HCT116 (cell line): ENCODE measurements around the gene SNX3. TPM values are rescaled to one million over a fixed set of nuclear protein-coding genes. Genes with fewer than 3 reads are reported as not detected.

Source experiments
- ATAC-seq: fragments of 200-7000 bp; cut with Tn5 transposase; 2 replicates; pipeline ENCODE4 v1.9.1; 2020; ENCODE audit warnings: mild to moderate bottlenecking, moderate library complexity
- BruUV-seq: library from RNA; stranded (reverse); fragments of 400-500 nt; replicated peaks from 2 replicates; lab custom pipeline; 2021; lab: Mats Ljungman, UMichigan
- CTCF ChIA-PET: fragments of 300-600 bp; sonication (Branson Sonifier 250); formaldehyde crosslinking; loops from one replicate; lab custom pipeline; 2021; ENCODE audit warnings: antibody characterized with exemption; lab: Charles Lee
- POLR2A ChIA-PET: fragments of 300-600, 350-600 bp; sonication (Branson Sonifier 250); formaldehyde crosslinking; loops from one replicate; lab custom pipeline; 2021; ENCODE audit warnings: antibody characterized with exemption; lab: Charles Lee
- RAD21 ChIA-PET, 2 experiments: fragments of 300-600 bp; sonication (Branson Sonifier 250); formaldehyde crosslinking; loops; one replicate each; lab custom pipeline; 2023; ENCODE audit warnings: low total read pairs in 2 of 2; ENCODE audit not compliant: uncharacterized antibody in 2 of 2, unreplicated experiment in 2 of 2, low non-redundant PET in 1 of 2; lab: Charles Lee
- DNase-seq: peaks from one replicate; pipeline ENCODE4 v3.0.0-alpha.2; 2010; ENCODE audit warnings: low read depth, low spot score
- H2AFZ ChIP-seq: fragments of 200-600 bp; shearing (Covaris generic), sonication (generic); 2 replicates; pipeline ENCODE4 v1.6.1; 2017; ENCODE audit warnings: low read depth, mixed run types, mixed read lengths, antibody characterized with exemption, low read length; ENCODE audit not compliant: poor library complexity, severe bottlenecking
- H3K27ac ChIP-seq: 2 replicates; pipeline ENCODE4 v1.5.1; 2012; ENCODE audit warnings: low read depth, low read length
- H3K27me3 ChIP-seq: fragments of 200-600 bp; sonication (generic); 2 replicates; pipeline ENCODE4 v1.6.1; 2016; ENCODE audit warnings: mixed run types, low read length, mixed read lengths; ENCODE audit not compliant: insufficient read depth
- H3K36me3 ChIP-seq, 2 experiments: fragments of 200-500 bp in 1 of 2; fragments of 200-600 bp in 1 of 2; sonication (Bioruptor generic) in 1 of 2; sonication (generic) in 1 of 2; 2 replicates each; pipeline versions ENCODE4 v1.5.1 to v1.6.1; 2014 to 2016; ENCODE audit warnings: low read length in 2 of 2, inconsistent platforms in 1 of 2, mixed read lengths in 1 of 2, mixed run types in 1 of 2; ENCODE audit not compliant: insufficient read depth in 2 of 2, control insufficient read depth in 1 of 2
- H3K4me1 ChIP-seq, 2 experiments: fragments of 200-600 bp in 1 of 2; sonication (generic) in 1 of 2; 2 replicates each; pipeline versions ENCODE4 v1.5.1 to v1.6.1; 2012 to 2017; ENCODE audit warnings: low read length in 2 of 2, inconsistent platforms in 1 of 2, mild to moderate bottlenecking in 1 of 2, mixed read lengths in 1 of 2, mixed run types in 1 of 2, moderate library complexity in 1 of 2; ENCODE audit not compliant: insufficient read depth in 2 of 2, control insufficient read depth in 1 of 2
- H3K4me2 ChIP-seq: fragments of 200-600 bp; sonication (generic); 2 replicates; pipeline ENCODE4 v1.6.1; 2017; ENCODE audit warnings: mixed run types, low read length, mixed read lengths
- H3K4me3 ChIP-seq, 2 experiments: fragments of 200-600 bp in 1 of 2; sonication (generic) in 1 of 2; replicated peaks in 1 of 2; 2 replicates each; pipeline ENCODE4 v1.5.1; 2011 to 2016; ENCODE audit warnings: low read length in 2 of 2, control low read depth in 1 of 2, low read depth in 1 of 2, mild to moderate bottlenecking in 1 of 2, mixed read lengths in 1 of 2, mixed run types in 1 of 2
- H3K79me2 ChIP-seq: fragments of 200-600 bp; sonication (generic); 2 replicates; pipeline ENCODE4 v1.6.1; 2017; ENCODE audit warnings: mild to moderate bottlenecking, mixed run types, low read length, moderate library complexity, mixed read lengths; ENCODE audit not compliant: insufficient read depth
- H3K9ac ChIP-seq: fragments of 200-600 bp; sonication (generic); 2 replicates; pipeline ENCODE4 v1.6.1; 2016; ENCODE audit warnings: low read length, mixed read lengths
- H3K9me2 ChIP-seq: fragments of 200-600 bp; sonication (generic), shearing (Covaris generic); 2 replicates; pipeline ENCODE4 v1.6.1; 2017; ENCODE audit warnings: mixed run types, mild to moderate bottlenecking, moderate library complexity; ENCODE audit not compliant: insufficient read depth
- H3K9me3 ChIP-seq, 2 experiments: fragments of 200-500 bp in 1 of 2; fragments of 200-600 bp in 1 of 2; sonication (Bioruptor generic) in 1 of 2; sonication (generic) in 1 of 2; 2 replicates each; pipeline ENCODE4 v1.6.1; 2014 to 2017; ENCODE audit warnings: low read length in 2 of 2, mixed read lengths in 2 of 2, inconsistent platforms in 1 of 2, low read depth in 1 of 2, mild to moderate bottlenecking in 1 of 2, mixed run types in 1 of 2, moderate library complexity in 1 of 2; ENCODE audit not compliant: control insufficient read depth in 1 of 2, insufficient read depth in 1 of 2
- H4K20me1 ChIP-seq: fragments of 200-600 bp; sonication (generic), shearing (Covaris generic); 2 replicates; pipeline ENCODE4 v1.6.1; 2017; ENCODE audit warnings: mixed run types, mild to moderate bottlenecking, moderate library complexity; ENCODE audit not compliant: insufficient read depth
- CBX3 ChIP-seq: IDR thresholded peaks from 2 replicates; pipeline ENCODE4 v1.6.1; 2012; ENCODE audit warnings: low read depth
- CEBPB ChIP-seq: IDR thresholded peaks from 2 replicates; pipeline ENCODE4 v1.6.1; 2012; ENCODE audit warnings: low read depth
- EGR1 ChIP-seq: IDR thresholded peaks from 2 replicates; pipeline ENCODE4 v1.6.1; 2012; ENCODE audit warnings: low read depth
- ELF1 ChIP-seq: IDR thresholded peaks from 2 replicates; pipeline ENCODE4 v1.6.1; 2012; ENCODE audit warnings: low read depth, borderline replicate concordance
- EZH2phosphoT487 ChIP-seq: fragments of 200-600 bp; IDR thresholded peaks from 2 replicates; pipeline ENCODE4 v1.6.1; 2018; ENCODE audit warnings: antibody characterized with exemption, borderline replicate concordance
- POLR2A ChIP-seq: IDR thresholded peaks from 2 replicates; pipeline ENCODE4 v1.7.0; 2011; ENCODE audit warnings: borderline replicate concordance; ENCODE audit not compliant: insufficient read depth, insufficient read length; ENCODE audit errors: extremely low read depth
- RAD21 ChIP-seq: IDR thresholded peaks from 2 replicates; pipeline ENCODE4 v1.6.1; 2012; ENCODE audit warnings: low read depth, mild to moderate bottlenecking
- SIN3A ChIP-seq: IDR thresholded peaks from 2 replicates; pipeline ENCODE4 v1.6.1; 2012; ENCODE audit warnings: low read depth
- SRF ChIP-seq: IDR thresholded peaks from 2 replicates; pipeline ENCODE4 v1.6.1; 2012; ENCODE audit warnings: low read depth
- TCF7L2 ChIP-seq: IDR thresholded peaks from 2 replicates; pipeline ENCODE4 v1.7.0; 2011; ENCODE audit warnings: borderline replicate concordance, inconsistent platforms; ENCODE audit not compliant: insufficient read depth, insufficient read length; ENCODE audit errors: extremely low read depth
- ZNF274 ChIP-seq: fragments of 200-500 bp; sonication (Bioruptor generic); IDR thresholded peaks from 2 replicates; pipeline ENCODE4 v1.6.1; 2014; ENCODE audit warnings: mild to moderate bottlenecking, low read depth, low read length, inconsistent platforms
- intact Hi-C: fragments of 100-400 bp; cut with micrococcal nuclease; formaldehyde crosslinking; loops from 2 replicates; pipeline ENCODE4 v1.10.0; 2022
- total RNA-seq: library from RNA; stranded (reverse); gene quantifications from one replicate; pipeline ENCODE4 v1.2.1, GENCODE V29; 2021; ENCODE audit not compliant: unreplicated experiment
- TF ChIP-seq, protein P1 (sequence below): IDR thresholded peaks from 2 replicates; pipeline ENCODE4 v1.6.1; 2012

The SNX3 gene
- total RNA-seq, 1 experiment from 2014 or later, result 111 TPM

- no peaks in the 10 kb centered on the region for H3K9me2 ChIP-seq
- no peak overlapping the region for H2AFZ ChIP-seq
- H3K36me3 ChIP-seq, result no peaks in the 10 kb centered on the region
- H3K4me2 ChIP-seq, result no peak overlapping the region
- RAD21 ChIA-PET, result no interaction called here
- TF ChIP-seq ELF1 (no peak), ZNF274 (no peak), CEBPB (no peak), POLR2A (no peak), TCF7L2 (no peak), EZH2phosphoT487 (no peak), RAD21 (no peak), EGR1 (no peak), CBX3 (no peak), SIN3A (no peak), SRF (no peak)
- TF ChIP-seq, protein P1, sequence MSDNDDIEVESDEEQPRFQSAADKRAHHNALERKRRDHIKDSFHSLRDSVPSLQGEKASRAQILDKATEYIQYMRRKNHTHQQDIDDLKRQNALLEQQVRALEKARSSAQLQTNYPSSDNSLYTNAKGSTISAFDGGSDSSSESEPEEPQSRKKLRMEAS, result no peak
- TF ChIP-seq, all 23 proteins: peak for 0
- H3K27ac ChIP-seq, result no peak overlapping the region
- CTCF ChIA-PET, result no interaction called here
- BruUV-seq, result no TSS peak
- H3K79me2 ChIP-seq, result no peaks in the 10 kb centered on the region
- no peaks in the 10 kb centered on the region for H3K4me1 ChIP-seq
- ATAC-seq, result no peak
- no peak overlapping the region for H3K4me3 ChIP-seq
- H3K9ac ChIP-seq, result no peak overlapping the region
- no peak for DNase-seq
- H3K27me3 ChIP-seq, result no peaks in the 10 kb centered on the region
- H4K20me1 ChIP-seq, result no peaks in the 10 kb centered on the region
- no peaks in the 10 kb centered on the region for H3K9me3 ChIP-seq
- intact Hi-C loops, result no loop called here
- POLR2A ChIA-PET, result no interaction called here
Measured at GRCh38 chr6:108170332-108171290, 90.2 kb downstream of the SNX3 start.
